ENCODE measurements around the gene ZNF282.
"Not testable (repeated sequence)": the region's sequence is repeated elsewhere in the genome, so short reads cannot be mapped to it uniquely, and the experiment has no call there.

ZNF282 gene

DNA sequence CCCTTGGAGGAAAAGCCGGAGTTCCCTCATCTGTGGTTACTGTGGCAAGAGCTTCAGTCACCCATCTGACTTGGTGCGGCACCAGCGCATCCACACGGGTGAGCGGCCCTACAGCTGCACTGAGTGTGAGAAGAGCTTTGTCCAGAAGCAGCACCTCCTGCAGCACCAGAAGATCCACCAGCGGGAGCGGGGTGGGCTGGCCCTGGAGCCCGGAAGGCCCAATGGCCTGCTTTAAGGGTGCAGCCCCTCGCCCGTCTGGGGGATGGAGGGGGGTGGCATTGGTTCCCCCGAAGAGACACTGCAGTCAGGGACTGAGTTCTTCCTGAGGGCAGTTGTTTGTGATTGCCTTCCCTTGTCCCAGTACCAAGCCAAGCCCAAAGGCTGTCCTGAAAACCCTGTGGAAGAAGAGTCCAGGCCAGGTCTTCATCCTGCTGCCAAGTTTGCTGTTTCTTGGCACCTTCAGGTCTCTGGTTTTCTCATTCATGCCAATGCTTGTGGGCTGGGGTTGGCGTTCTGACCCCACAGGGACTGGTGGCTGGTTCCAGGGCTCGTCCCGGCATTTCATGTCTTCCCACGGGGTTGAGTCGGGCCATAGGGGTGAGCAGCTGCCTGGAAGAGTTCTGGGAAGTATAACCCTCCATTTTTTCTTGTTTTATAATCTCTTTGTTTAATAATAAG is 59.0 kb downstream of the ZNF282 start:
- no peak for DNase-seq (ENCODE audit: low read depth in 1 of 2, low spot score in 1 of 2)

DNA sequence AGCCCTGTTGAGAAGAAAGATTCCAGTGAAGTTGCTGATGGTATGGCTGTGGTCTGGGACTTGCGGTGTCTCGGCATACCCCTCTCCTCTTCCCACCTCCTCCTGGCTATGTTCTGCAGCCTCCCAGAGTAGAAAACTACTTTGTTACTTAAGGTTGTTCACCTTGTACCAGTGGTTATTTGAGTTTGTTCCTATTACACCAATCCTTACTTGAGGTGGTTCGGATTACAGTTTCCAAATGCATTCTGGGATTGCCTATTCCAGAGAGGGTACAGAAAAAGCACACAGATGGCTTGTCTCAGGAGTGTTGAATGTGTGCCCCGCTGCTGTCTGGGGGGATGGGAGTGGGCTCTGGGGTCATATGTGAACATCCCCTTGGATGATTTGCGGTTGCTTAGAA is 59.8 kb downstream of the ZNF282 start:
- no peak for DNase-seq (ENCODE audit: low read depth in 1 of 2, low spot score in 1 of 2)

DNA sequence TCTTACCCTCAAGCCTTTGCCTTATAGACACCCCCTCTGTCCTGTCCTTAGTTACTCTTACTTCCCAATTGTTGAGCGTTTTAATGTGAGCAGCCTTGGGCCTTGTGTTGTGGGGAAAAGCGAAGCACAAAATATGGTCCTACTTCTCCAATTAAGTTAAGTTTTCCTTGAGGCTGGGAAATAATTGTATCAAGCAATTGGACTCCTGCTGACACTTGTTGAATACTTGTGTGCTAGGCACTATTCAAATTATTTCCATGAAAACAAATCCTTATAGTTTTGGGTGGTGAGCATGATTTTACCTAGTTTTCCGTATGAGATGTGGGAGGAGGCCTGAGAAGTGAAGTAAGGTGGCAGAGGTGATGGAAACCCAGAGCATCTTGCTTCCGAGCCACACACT is 61.2 kb downstream of the ZNF282 start:
- no peak for DNase-seq (ENCODE audit: low read depth in 1 of 2, low spot score in 1 of 2)

DNA sequence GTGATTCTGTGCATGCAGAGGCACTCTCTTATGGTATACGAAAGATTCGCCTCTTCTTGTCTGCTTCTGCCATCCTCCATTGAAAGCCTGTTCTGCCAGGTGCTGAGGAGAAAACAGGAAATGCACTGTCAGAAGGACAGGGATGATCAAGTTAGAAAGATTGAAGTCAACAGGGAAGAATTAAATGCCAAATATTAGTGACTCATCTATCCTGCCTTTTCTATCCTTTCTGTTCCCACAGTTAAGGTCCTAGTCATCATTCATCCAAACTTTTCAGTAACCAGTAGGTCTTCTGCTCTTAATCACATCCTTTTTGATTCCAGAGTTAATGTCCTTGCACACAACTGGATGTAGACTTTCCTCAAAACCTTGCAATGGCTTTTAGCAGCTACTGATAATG is 61.8 kb downstream of the ZNF282 start:
- no peak for DNase-seq (ENCODE audit: low read depth in 1 of 2, low spot score in 1 of 2)

DNA sequence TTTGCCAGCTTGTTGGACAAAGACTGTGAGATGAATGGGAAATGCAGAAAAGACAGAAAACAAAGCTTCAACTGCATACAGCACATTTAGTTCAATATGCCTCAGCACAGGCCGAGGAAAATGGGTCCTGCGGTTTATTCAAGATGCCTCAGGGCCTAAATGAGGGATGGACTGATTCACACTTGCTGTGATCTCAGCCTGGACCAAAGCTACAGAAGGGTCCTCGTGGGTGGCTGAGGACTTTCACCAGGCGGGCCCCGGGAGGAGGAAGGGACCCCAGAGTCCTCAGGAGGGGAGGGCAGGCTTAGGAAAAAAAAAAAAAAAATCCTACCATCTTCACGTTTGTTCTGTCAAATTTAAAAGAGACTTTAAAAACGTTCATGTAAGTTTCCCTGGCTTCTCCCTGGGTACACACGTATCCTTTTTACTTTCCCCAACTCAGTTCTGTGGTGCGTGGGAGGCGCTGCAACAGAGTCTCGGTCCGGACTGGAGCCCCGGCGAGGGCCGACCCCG is 66.0 kb downstream of the ZNF282 start:
- no peak for DNase-seq (ENCODE audit: low read depth in 1 of 2, low spot score in 1 of 2)

DNA sequence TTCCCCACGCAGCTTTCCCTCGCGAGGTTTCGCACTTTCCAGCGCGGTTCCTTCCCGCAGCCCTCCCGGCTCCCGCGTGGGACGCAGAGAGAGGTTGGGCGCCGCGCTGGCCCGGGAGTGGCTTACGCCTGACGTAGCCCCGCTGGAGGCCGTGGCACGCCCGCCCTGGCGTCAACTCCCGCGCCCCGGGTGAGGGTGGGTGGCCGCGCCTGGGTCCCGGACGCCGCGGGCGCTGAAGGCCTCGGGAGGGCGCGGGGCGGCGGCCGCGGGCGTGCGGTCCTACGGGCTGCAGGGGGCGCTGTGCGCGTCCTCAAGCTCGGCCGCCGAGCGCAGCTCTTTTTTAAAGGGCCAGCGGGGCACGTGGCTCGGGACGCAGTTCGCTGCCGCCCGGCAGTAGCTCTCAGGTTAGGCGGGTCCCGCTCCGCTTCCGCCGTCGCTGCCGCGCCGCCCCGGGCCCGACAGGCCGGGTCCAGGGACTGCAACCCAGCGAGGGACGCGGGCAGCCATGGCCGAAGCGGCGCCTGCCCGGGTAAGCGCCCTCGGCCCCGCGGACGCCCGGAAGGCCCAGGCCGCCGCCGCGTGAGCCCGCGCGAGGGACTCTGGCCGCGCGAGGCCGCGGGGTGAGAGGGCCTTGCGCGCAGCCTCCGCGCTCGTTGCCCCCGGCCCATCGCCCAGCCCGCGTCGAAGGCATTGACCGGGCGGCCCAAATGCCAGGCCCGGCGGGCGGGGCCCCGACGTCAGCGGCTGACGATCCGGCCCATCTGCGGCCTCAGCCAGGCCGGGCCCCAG is 66.7 kb downstream of the ZNF282 start, which contains the start of gene ZNF783:
TSS of gene ZNF783 (plus strand) at position 368 of the 789 bp plus-strand sequence. CDS start at position 506, 138 bp downstream.
- peak; percentile 74 to 77 for DNase-seq (ENCODE audit: low read depth in 1 of 2, low spot score in 1 of 2)

DNA sequence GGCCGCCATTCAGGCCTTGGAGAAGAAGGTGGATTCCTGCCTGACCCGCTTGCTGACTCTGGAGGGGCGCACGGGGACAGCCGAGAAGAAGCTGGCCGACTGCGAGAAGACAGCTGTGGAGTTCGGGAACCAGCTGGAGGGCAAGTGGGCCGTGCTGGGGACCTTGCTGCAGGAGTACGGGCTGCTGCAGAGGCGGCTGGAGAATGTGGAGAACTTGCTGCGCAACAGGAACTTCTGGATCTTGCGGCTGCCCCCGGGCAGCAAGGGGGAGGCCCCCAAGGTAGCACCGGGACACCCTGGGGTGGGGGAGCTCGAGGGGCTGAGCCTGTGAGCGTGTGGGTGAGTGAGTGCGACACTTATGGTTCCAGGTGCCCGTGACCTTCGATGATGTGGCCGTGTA is 71.1 kb downstream of the ZNF282 start:
- DNase-seq (ENCODE audit: low read depth in 1 of 2, low spot score in 1 of 2), result no peak

DNA sequence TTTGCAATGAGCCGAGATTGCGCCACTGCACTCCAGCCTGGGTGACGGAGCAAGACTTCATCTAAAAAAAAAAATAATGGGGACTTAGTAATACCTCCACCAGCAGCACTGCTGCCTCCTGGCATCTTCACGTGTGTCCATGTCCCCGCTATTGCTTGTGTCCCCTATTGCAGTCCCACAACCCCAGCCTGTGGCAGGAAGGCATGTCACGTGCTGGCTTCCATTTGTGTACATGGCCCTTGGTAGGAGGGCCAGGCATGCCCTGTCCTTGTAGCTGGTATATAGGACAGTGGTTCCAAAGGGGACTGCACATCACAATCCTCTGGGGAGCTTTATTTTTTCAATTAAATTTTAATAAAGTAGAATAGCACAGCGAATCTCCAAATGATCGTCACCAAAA is 72.4 kb downstream of the ZNF282 start:
- no peak for DNase-seq (ENCODE audit: low read depth in 1 of 2, low spot score in 1 of 2)

DNA sequence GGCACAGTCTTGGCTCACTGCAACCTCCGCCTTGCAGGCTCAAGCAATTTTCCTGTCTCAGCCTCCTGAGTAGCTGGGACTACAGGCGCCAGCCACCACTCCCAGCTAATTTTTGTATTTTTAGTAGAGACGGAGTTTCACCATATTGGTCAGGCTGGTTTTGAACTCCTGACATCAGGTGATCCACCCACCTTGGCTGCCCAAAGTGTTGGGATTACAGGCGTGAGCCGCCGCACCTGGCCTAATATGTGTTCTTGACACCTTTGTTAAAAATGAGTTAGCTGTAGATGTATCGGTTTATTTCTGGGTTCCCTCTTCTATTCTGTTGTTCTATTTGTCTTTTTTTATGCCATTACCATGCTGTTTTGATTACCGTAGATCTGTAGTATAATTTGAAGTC is 79.1 kb downstream of the ZNF282 start:
- DNase-seq (ENCODE audit: low read depth in 1 of 2, low spot score in 1 of 2), result not testable (repeated sequence)

All from stimulated activated CD4-positive, alpha-beta T cell treated with anti-CD3 and anti-CD28 coated beads, Interleukin-15, amount 100 ng/mL, for 1 hour (primary cell).